Keratinocyte (primary cell): ENCODE measurements around the gene TIMM29. TPM values are rescaled to one million over a fixed set of nuclear protein-coding genes. Genes with fewer than 3 reads are reported as not detected.

Source experiments
- DNase-seq: peaks from one replicate; pipeline ENCODE4 v3.0.0-alpha.2; 2011; ENCODE audit warnings: low read depth, missing footprints, low spot score
- FAIRE-seq: peaks from 2 replicates; lab custom pipeline; 2011; peaks lifted over from hg19 to GRCh38; lab: Jason Lieb, UNC
- H2AFZ ChIP-seq: 2 replicates; pipeline ENCODE4 v1.6.0; 2012; ENCODE audit warnings: low read length, control low read depth, inconsistent platforms; ENCODE audit not compliant: control insufficient read depth
- H3K27ac ChIP-seq: 2 replicates; pipeline ENCODE4 v1.5.1; 2011; ENCODE audit warnings: low read length; ENCODE audit not compliant: control insufficient read depth, insufficient read depth
- H3K27me3 ChIP-seq: 3 replicates; pipeline ENCODE4 v1.6.0; 2011; ENCODE audit warnings: low read length; ENCODE audit not compliant: control insufficient read depth, insufficient read depth; ENCODE audit errors: extremely low read depth
- H3K36me3 ChIP-seq, 2 experiments: 2 replicates in 1 of 2; 3 replicates in 1 of 2; pipeline ENCODE4 v1.5.1; 2011; ENCODE audit warnings: low read length in 2 of 2, mild to moderate bottlenecking in 1 of 2; ENCODE audit not compliant: control insufficient read depth in 2 of 2, insufficient read depth in 2 of 2; ENCODE audit errors: extremely low read depth in 1 of 2
- H3K4me1 ChIP-seq: 3 replicates; pipeline ENCODE4 v1.5.1; 2011; ENCODE audit warnings: low read length; ENCODE audit not compliant: control insufficient read depth, insufficient read depth; ENCODE audit errors: extremely low read depth
- H3K4me2 ChIP-seq: 3 replicates; pipeline ENCODE4 v1.6.0; 2011; ENCODE audit warnings: low read depth, low read length; ENCODE audit not compliant: control insufficient read depth, insufficient read depth; ENCODE audit errors: extremely low read depth
- H3K4me3 ChIP-seq, 3 experiments: fragments of 200-600 bp in 1 of 3; sonication (generic) in 1 of 3; 2 replicates in 2 of 3; 3 replicates in 1 of 3; pipeline ENCODE4 v1.5.1; 2011 to 2016; ENCODE audit warnings: low read length in 3 of 3, mild to moderate bottlenecking in 3 of 3, control low read depth in 2 of 3, inconsistent platforms in 1 of 3, low read depth in 1 of 3, mixed read lengths in 1 of 3, mixed run types in 1 of 3, moderate library complexity in 1 of 3; ENCODE audit not compliant: control insufficient read depth in 2 of 3, insufficient read depth in 2 of 3; ENCODE audit errors: extremely low read depth in 1 of 3
- H3K79me2 ChIP-seq: 2 replicates; pipeline ENCODE4 v1.6.0; 2012; ENCODE audit warnings: low read length; ENCODE audit not compliant: control insufficient read depth, insufficient read depth
- H3K9ac ChIP-seq: 3 replicates; pipeline ENCODE4 v1.6.0; 2011; ENCODE audit warnings: low read length; ENCODE audit not compliant: control insufficient read depth, insufficient read depth; ENCODE audit errors: extremely low read depth
- H3K9me1 ChIP-seq: 3 replicates; pipeline ENCODE4 v1.6.0; 2011; ENCODE audit warnings: low read length; ENCODE audit not compliant: control insufficient read depth, insufficient read depth; ENCODE audit errors: extremely low read depth
- H3K9me3 ChIP-seq: 2 replicates; pipeline ENCODE4 v1.5.1; 2012; ENCODE audit warnings: low read depth, low read length; ENCODE audit not compliant: control insufficient read depth
- H4K20me1 ChIP-seq: 3 replicates; pipeline ENCODE4 v1.6.0; 2011; ENCODE audit warnings: low read length; ENCODE audit not compliant: control insufficient read depth, insufficient read depth; ENCODE audit errors: extremely low read depth
- CTCF ChIP-seq, 3 experiments: IDR thresholded peaks in 1 of 3; conservative IDR thresholded peaks in 1 of 3; optimal IDR thresholded peaks in 1 of 3; 2 replicates in 2 of 3; 3 replicates in 1 of 3; pipeline versions ENCODE3 to v1.5.1; 2011; ENCODE audit warnings: low read length in 3 of 3, mild to moderate bottlenecking in 3 of 3, moderate library complexity in 2 of 3, control low read depth in 1 of 3, inconsistent platforms in 1 of 3; ENCODE audit not compliant: insufficient read depth in 2 of 3; ENCODE audit errors: extremely low read depth in 1 of 3
- EZH2 ChIP-seq: IDR thresholded peaks from one replicate; pipeline ENCODE4 v1.6.1; 2012; ENCODE audit warnings: inconsistent platforms, mild to moderate bottlenecking, low read length, moderate library complexity
- dilution Hi-C: fragments of 300-500 bp; cut with MboI; formaldehyde crosslinking; loops from one replicate; pipeline ENCODE4 v1.7.0; 2020; ENCODE audit warnings: low sequenced_read_pairs; ENCODE audit not compliant: extremely low pct_ligation_motif_present
- polyA plus RNA-seq, 5 experiments: library from polyadenylated mRNA; depleted of rRNA in 3 of 5; stranded (reverse) in 3 of 5; stranded (forward) in 1 of 5; unstranded in 1 of 5; fragments of >200 nt; gene quantifications; 1 replicate in 1 of 5; 2 replicates in 3 of 5; 3 replicates in 1 of 5; pipeline versions ENCODE4 v1.2.1 to v1.2.3, GENCODE V29; 2011 to 2012; ENCODE audit warnings: missing spikeins in 2 of 5, low read depth in 1 of 5, low replicate concordance in 1 of 5

The TIMM29 gene
- polyA plus RNA-seq, 1 donor (not counting 4 experiments of a cell fraction or from before 2014, with no cell fraction given): 8.4 TPM

GRCh38 chr19:10923260-10924112, 5.1 kb upstream of the TIMM29 start:
- H3K9me3 ChIP-seq: no peaks in the 10 kb centered on the region
- H3K4me3 ChIP-seq: no peak overlapping the region
- dilution Hi-C loops: no loop called here
- H3K4me1 ChIP-seq: peaks cover 8% of the 10 kb centered on the region
- TF ChIP-seq EZH2 (no peak), CTCF (optimal IDR thresholded peaks at IDR 0.05 in 1 of 3, IDR thresholded peaks at IDR 0.05 in 1 of 3, conservative IDR thresholded peaks at IDR 0.05 in 1 of 3; ENCODE audit: extremely low read depth in 1 of 3, insufficient read depth in 2 of 3, low read length in 3 of 3) (no peak)
- no peaks in the 10 kb centered on the region for H4K20me1 ChIP-seq
- peaks cover 24 to 27% of the 10 kb centered on the region in 2 experiments for H3K36me3 ChIP-seq
- DNase-seq (no peak), FAIRE-seq (no peak)
- H3K9me1 ChIP-seq: no peaks in the 10 kb centered on the region
- no peak overlapping the region for H2AFZ ChIP-seq
- no peaks in the 10 kb centered on the region for H3K27me3 ChIP-seq
- H3K9ac ChIP-seq: no peak overlapping the region
- H3K4me2 ChIP-seq: no peak overlapping the region
- no peak overlapping the region for H3K27ac ChIP-seq
- H3K79me2 ChIP-seq: peaks cover 13% of the 10 kb centered on the region

GRCh38 chr19:10924597-10924996, 4.0 kb upstream of the TIMM29 start:
- FAIRE-seq (no peak), DNase-seq (no peak)
- Histone ChIP-seq H3K27me3 (no peaks in the 10 kb centered on the region), H4K20me1 (no peaks in the 10 kb centered on the region), H3K9ac (no peak overlapping the region), H3K79me2 (peaks cover 20% of the 10 kb centered on the region), H3K9me1 (no peaks in the 10 kb centered on the region), H3K4me3 (no peak overlapping the region), H3K27ac (no peak overlapping the region), H3K36me3 (peaks cover 14 to 20% of the 10 kb centered on the region in 2 experiments), H3K4me2 (no peak overlapping the region), H2AFZ (no peak overlapping the region), H3K4me1 (peaks cover 10% of the 10 kb centered on the region), H3K9me3 (no peaks in the 10 kb centered on the region)
- no peak for TF ChIP-seq EZH2
- no peak for TF ChIP-seq CTCF (optimal IDR thresholded peaks at IDR 0.05 in 1 of 3, IDR thresholded peaks at IDR 0.05 in 1 of 3, conservative IDR thresholded peaks at IDR 0.05 in 1 of 3; ENCODE audit: extremely low read depth in 1 of 3, insufficient read depth in 2 of 3, low read length in 3 of 3)
- dilution Hi-C loops: no loop called here
